Body of pancreas (tissue), 4 donors: Measurements from ENCODE around the gene TMEM220. TPM values are rescaled to one million over a fixed set of nuclear protein-coding genes. Genes with fewer than 3 reads are reported as not detected.
A peak's percentile ranks its signal among the peaks of the same experiment; 100 is the strongest.

ENCODE experiments used
- ATAC-seq: fragments of 150-250 bp; one replicate; pipeline ENCODE4 v1.9.1; 2016
- DNase-seq, 4 donors: peaks; one replicate each; pipeline ENCODE4 v3.0.0-alpha.2; 2019
- H3K27ac ChIP-seq, 4 donors: fragments of 200-600 bp; sonication (generic); 1 replicate in 3 of 4; 2 replicates in 1 of 4; pipeline versions ENCODE4 v1.5.1 to v1.6.1; 2016 to 2019; ENCODE audit warnings: mild to moderate bottlenecking in 1 of 4, mixed read lengths in 1 of 4, moderate library complexity in 1 of 4
- H3K27me3 ChIP-seq, 2 donors: fragments of 200-600 bp; sonication (generic); one replicate each; pipeline ENCODE4 v1.6.0; 2016; ENCODE audit warnings: mild to moderate bottlenecking in 1 of 2
- H3K36me3 ChIP-seq, 2 donors: fragments of 200-600 bp; sonication (generic); replicated peaks in 1 of 2; 2 replicates each; pipeline ENCODE4 v1.5.1; 2016; ENCODE audit warnings: low read depth in 2 of 2; ENCODE audit not compliant: insufficient read depth in 1 of 2
- H3K4me1 ChIP-seq: fragments of 200-600 bp; sonication (generic); one replicate; pipeline ENCODE4 v1.6.0; 2016
- H3K4me3 ChIP-seq, 2 donors: fragments of 200-600 bp; sonication (generic); 1 replicate in 1 of 2; 2 replicates in 1 of 2; pipeline ENCODE4 v1.5.1; 2016 to 2019
- H3K9me3 ChIP-seq, 3 donors: fragments of 200-600 bp; sonication (generic); 1 replicate in 2 of 3; 2 replicates in 1 of 3; pipeline ENCODE4 v1.5.1; 2016
- CTCF ChIP-seq, 7 experiments: fragments of 450-650 bp in 4 of 7; fragments of 200-600 bp in 3 of 7; sonication (generic) in 3 of 7; IDR thresholded peaks; one replicate each; pipeline ENCODE4 v1.5.1; 2016 to 2019; ENCODE audit warnings: antibody characterized with exemption in 7 of 7
- POLR2A ChIP-seq, 3 donors: fragments of 450-650 bp; IDR thresholded peaks; one replicate each; pipeline ENCODE4 v1.6.1; 2016; ENCODE audit warnings: antibody characterized with exemption in 3 of 3, mild to moderate bottlenecking in 2 of 3
- WGBS, 2 donors: methylation state at CpG; one replicate each; pipeline ENCODE4 v1.1.5; 2017; 5-methylcytosine and 5-hydroxymethylcytosine counted together
- intact Hi-C: fragments of 100-400 bp; cut with DNase I; formaldehyde crosslinking; loops from one replicate; pipeline ENCODE4 v1.15.1; 2023
- total RNA-seq, 2 donors: library from RNA; depleted of rRNA; stranded (reverse); fragments of >200 nt; gene quantifications; one replicate each; pipeline ENCODE4 v1.1.0, GENCODE V29; 2016

TMEM220 gene
- total RNA-seq, 2 donors from 2014 or later = 4.4 to 11.5 TPM

GRCh38 chr17:10772425-10773380, 42.9 kb upstream of the TMEM220 start:
- Histone ChIP-seq H3K36me3 (no peaks in the 10 kb centered on the region), H3K4me3 (no peak overlapping the region), H3K27me3 (no peaks in the 10 kb centered on the region), H3K27ac (no peak overlapping the region), H3K9me3 (no peaks in the 10 kb centered on the region), H3K4me1 (no peaks in the 10 kb centered on the region)
- DNase-seq (peak; percentile 54 to 77 (median 65)), ATAC-seq (no peak)
- TF ChIP-seq POLR2A (IDR thresholded peaks at IDR 0.05) (no peak), CTCF (IDR thresholded peaks at IDR 0.05) (peak; percentile 60 to 79 (median 69))
- WGBS, 2 donors = 38 to 41% methylated on average over 9 of the region's 9 CpGs
- intact Hi-C loops = no loop called here

GRCh38 chr17:10771148-10771547, 41.3 kb upstream of the TMEM220 start:
- WGBS, 2 donors = 92% methylated on average over 2 of the region's 2 CpGs; no CpG with 5 or more reads in 1 of the 2 donors
- DNase-seq = no peak

GRCh38 chr17:10769840-10770239, 40.0 kb upstream of the TMEM220 start:
- WGBS, 2 donors = 78 to 87% methylated on average over 6 of the region's 6 CpGs
- intact Hi-C loops = no loop called here

More at GRCh38 chr17:10771148-10771547, 41.3 kb upstream of the TMEM220 start:
- Histone ChIP-seq H3K4me3 (no peak overlapping the region), H3K9me3 (no peaks in the 10 kb centered on the region), H3K27me3 (no peaks in the 10 kb centered on the region), H3K36me3 (no peaks in the 10 kb centered on the region), H3K27ac (no peak overlapping the region), H3K4me1 (no peaks in the 10 kb centered on the region)
- ATAC-seq = no peak
- intact Hi-C loops = no loop called here
- TF ChIP-seq CTCF (IDR thresholded peaks at IDR 0.05) = no peak
- TF ChIP-seq POLR2A (IDR thresholded peaks at IDR 0.05) = no peak

GRCh38 chr17:10768750-10769251, 39.0 kb upstream of the TMEM220 start:
- no peak overlapping the region for H3K27ac ChIP-seq
- H3K27me3 ChIP-seq = no peaks in the 10 kb centered on the region
- intact Hi-C loops = no loop called here
- no peaks in the 10 kb centered on the region for H3K9me3 ChIP-seq
- H3K4me3 ChIP-seq = no peak overlapping the region
- no peaks in the 10 kb centered on the region for H3K36me3 ChIP-seq
- DNase-seq (no peak), ATAC-seq (no peak)
- WGBS, 2 donors = 82 to 94% methylated on average over 2 of the region's 2 CpGs
- H3K4me1 ChIP-seq = no peaks in the 10 kb centered on the region
- TF ChIP-seq CTCF (IDR thresholded peaks at IDR 0.05) (no peak), POLR2A (IDR thresholded peaks at IDR 0.05) (no peak)

More at GRCh38 chr17:10769840-10770239, 40.0 kb upstream of the TMEM220 start:
- no peak overlapping the region for H3K4me3 ChIP-seq
- no peak for TF ChIP-seq CTCF (IDR thresholded peaks at IDR 0.05)
- no peak for TF ChIP-seq POLR2A (IDR thresholded peaks at IDR 0.05)
- H3K36me3 ChIP-seq = no peaks in the 10 kb centered on the region
- DNase-seq = no peak
- no peak overlapping the region for H3K27ac ChIP-seq
- no peaks in the 10 kb centered on the region for H3K4me1 ChIP-seq
- no peak for ATAC-seq
- no peaks in the 10 kb centered on the region for H3K9me3 ChIP-seq
- no peaks in the 10 kb centered on the region for H3K27me3 ChIP-seq
